COLO668 (cell line): ENCODE results near the gene NPAS2.

Experiments used
- DNase-seq: peaks from one replicate; lab custom pipeline; 2025; ENCODE audit not compliant: unreplicated experiment; lab: John Stamatoyannopoulos, UW

NPAS2 gene

DNA sequence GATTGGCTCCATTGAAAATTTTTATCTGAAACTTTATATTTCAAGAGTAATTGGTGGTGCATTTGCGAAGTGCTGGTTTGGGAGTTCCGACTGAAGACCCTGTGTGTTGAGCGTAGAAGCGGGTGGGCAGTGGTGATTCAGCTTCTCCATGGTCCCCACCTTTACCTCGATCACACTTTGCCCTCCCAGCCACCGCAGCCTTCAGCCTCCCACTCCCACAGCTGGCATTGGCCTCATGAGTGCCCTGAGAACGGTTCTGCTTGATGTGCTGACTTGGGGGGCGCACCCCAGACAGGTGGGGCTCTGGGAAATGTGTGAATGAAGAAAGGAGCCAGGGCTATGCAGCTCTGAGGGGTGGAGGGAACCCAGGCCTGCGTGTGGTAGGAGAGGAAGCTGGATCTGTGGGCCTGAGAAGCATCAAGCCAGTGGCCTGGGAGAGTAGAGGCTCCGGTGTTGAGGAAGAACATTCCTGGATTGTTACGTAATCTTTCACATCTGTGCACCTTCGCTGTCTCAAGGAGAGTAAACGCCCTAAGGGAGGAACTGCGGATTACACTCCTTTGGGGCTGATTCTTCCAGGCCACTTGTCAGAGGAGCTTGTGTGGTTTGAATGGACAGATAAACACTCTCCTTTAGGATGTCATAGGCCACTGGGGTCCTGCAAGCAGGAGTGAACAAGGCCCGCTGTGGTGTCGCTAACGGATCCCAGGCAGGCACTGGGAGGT lies 83.8 kb downstream of the NPAS2 start:
- DNase-seq, result no peak

DNA sequence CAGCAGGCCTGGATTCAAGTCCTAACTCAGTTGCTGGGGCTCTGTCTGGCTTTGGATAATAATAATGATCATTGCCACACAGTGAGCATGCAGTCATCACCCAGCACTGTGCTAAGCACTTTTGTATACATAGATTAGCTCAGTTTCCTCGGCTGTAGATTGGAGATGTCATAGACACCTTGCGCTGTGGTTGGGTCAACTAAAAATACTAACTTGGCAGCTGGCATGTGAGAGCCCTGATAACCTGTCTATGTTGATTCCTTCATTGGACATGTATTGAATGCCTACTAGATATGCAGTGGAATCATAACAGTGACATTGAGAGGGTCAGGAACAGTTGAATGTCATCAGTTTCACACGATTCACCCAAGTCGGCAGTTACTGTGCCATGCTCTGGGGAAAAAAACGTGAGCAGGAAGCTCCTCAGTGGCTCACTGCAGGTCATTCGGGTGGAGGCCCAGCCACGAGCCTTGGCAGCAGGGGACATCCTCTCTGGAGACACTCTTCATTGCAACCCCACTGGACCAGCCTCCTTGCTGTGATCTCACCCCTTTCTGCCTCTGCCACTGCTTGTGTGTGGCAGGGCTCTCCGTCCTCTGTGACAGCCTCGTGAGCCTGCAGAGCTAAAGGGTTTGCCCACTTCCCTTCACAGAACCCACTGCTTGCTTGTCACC lies 85.3 kb downstream of the NPAS2 start:
- DNase-seq, result no peak

- no peak for DNase-seq
Observed at GRCh38 chr2:100906131-100906530, 86.2 kb downstream of the NPAS2 start.

GRCh38 chr2:100906679-100907078 lies 86.7 kb downstream of the NPAS2 start:
- no peak for DNase-seq

DNA sequence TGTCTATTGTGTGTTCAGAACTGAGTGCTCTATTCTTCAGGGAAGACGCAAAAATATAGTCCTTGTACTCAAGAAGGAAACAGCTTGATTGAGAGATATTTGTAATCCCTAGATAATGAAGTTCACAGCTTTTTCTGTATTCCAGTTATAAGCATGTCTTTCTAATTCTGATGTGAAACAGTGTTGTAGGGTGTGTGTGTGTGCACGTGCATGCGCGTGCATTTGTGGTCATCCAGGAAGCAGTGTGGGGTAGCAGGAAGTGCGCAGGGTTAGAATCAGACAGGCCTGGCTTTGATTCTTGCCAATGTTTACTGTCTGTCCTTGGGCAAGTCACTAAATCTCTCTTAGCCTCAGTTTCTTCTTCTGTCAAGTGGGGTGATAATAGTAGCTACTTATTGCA lies 87.9 kb downstream of the NPAS2 start:
- DNase-seq, result no peak

GRCh38 chr2:100909534-100910081 lies 89.7 kb downstream of the NPAS2 start:
- DNase-seq, result no peak

GRCh38 chr2:100910111-100910510 lies 90.2 kb downstream of the NPAS2 start:
- no peak for DNase-seq

- no peak for DNase-seq
Observed at GRCh38 chr2:100919316-100919715, 99.4 kb downstream of the NPAS2 start.

DNA sequence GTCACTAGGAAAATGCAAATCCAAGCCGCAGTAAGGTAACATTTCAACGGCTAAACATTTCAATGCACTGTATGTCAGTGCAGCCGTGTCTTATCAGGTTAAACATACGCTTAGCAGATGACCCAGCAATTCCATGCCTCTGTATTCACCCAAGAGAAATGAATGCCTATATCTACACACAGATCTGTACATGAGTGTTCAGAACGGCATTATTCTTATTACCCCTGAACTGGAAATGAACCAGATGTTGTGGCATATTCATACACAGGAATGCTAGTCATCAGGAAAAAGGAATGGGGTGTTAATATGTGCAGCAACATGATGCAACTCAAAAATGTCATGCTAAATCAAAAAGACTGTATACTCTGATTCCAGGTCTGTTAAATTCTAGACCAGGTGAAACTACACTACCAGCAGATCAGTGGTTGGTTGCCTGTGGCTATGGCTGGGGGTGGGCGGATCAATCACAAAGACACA lies 101.8 kb downstream of the NPAS2 start:
- no peak for DNase-seq

- no peak for DNase-seq
Observed at GRCh38 chr2:100923461-100924060, 103.6 kb downstream of the NPAS2 start.

DNA sequence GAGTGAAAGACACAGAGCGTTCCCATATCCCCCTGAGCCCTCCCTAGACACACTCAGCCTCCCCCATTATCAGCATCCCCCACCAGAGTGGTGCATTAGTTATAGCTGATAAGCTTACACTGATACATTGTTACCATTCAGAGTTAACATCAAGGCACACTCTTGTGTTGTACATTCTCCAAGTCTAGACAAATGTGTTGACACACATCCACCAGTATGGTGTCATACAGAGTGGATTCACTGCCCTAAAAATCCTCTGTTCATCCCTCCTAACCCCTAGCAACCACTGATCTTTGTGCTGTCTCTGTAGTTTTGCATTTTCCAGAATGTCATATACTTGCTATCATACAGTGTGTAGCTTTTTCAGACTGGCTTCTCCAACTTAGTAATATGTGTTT lies 104.2 kb downstream of the NPAS2 start:
- no peak for DNase-seq

GRCh38 chr2:100924520-100925451 lies 104.8 kb downstream of the NPAS2 start:
- no peak for DNase-seq

DNA sequence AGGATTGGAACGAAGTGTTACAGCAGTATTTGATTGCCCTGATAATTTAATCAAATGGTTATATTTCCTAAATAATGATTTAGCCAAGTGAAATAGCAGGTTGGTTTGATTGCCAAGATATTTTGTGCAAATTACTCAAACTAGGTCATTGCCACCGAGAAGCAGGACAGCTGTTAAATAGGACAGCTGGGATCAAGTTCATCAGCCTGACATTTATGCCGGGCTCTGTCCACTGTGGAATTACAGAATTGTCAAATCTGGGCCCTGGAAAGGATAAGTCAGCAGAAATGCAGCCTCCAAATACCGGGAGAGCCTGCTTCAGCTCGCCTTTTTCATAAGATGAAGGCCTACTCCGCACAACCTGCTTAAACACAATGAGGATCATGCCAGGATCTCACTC lies 108.3 kb downstream of the NPAS2 start:
- DNase-seq, result no peak

GRCh38 chr2:100929147-100929546 lies 109.2 kb downstream of the NPAS2 start:
- no peak for DNase-seq

GRCh38 chr2:100934504-100935371 lies 114.8 kb downstream of the NPAS2 start:
- no peak for DNase-seq

DNA sequence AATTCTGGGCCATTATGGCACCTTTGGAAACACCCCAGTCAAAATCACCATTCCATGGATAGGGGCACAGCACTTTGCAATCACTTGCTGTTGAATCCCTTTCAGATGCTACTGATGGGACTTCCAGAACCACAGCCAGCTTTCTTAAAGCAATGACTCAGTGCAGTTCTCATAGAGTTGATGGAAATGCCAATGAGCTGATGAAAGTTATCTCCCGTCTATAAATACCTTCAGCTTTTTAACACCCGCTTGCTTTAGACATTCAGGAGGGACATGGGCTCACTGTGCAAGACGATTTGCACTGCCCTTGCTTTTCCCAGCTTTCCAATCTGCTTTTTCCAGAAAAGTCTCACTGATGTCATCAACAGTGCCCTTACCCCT lies 115.4 kb downstream of the NPAS2 start:
- DNase-seq, result no peak

GRCh38 chr2:100936070-100936741 lies 116.3 kb downstream of the NPAS2 start:
- DNase-seq, result no peak

DNA sequence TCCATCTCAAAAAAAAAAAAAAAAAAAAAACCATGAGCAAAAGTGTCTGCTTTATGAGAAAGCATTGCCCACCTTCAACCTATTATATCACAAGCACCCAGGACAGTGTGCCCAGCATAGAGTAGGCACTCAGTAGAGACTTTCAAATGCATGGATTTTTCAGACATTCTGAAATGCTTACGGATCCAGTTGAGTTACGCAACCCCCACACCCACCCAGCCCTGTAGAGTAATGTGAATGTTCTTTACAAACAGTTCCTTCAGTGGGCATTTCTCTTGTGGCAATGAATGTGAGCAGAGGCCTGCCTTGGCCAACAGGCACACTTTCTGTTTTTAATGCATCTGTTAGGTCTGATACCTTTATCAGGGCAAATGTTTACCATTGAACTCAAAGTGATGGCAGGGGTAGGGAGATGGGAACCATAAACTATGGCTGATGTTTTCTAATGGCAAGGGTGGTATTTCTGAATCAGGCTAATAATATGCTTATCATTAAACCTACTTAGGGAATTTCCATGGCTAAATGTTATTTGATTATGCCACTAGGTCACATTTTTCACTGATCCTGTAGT lies 117.1 kb downstream of the NPAS2 start:
- no peak for DNase-seq
